HG03064 (cell line): ENCODE results near the gene NARS2.
A peak's percentile ranks its signal among the peaks of the same experiment; 100 is the strongest.
"Not testable (repeated sequence)": the region's sequence is repeated elsewhere in the genome, so short reads cannot be mapped to it uniquely, and the experiment has no call there.

Source experiments
- ATAC-seq: cut with Tn5 transposase; IDR thresholded peaks from one replicate; pipeline ENCODE4 v1.9.1; 2021; ENCODE audit warnings: low read depth; ENCODE audit not compliant: unreplicated experiment

The NARS2 gene

GRCh38 chr11:78548911-78549590, 25.6 kb downstream of the NARS2 start:
- ATAC-seq: no peak

DNA sequence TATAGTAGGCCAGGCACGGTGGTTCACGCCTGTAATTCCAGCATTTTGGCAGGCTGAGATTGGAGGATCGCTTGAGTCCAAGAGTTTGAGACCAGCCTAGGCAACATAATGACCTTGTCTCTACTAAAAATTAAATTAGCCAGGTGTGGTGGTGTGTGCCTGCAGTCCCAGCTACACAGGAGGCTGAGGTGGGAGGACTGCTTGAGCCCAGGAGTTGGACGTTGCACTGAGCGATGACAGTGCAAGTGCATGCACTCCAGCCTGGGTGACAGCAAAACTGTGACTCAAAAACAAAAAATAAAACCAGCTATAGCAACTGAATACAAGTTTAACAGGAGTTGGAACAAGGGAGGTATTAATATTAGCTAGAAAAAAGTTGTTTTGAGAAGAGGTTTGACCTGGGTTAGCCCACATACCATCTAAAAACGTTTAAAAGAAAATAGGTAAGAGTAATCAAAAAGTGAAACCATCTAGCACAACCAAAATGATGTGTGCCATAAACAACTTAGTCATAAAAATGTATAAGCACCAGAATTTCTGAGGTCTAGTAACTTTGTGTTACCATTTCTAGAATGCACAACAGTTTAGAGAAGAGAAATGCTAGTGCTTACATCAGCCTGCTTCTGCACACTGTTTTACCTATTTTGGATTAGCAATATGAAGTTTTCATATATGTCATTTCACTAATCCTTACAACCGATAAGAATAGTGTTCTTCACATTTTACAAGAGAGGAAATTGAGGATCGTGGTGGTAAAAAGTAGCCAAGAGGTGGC, 26.5 kb downstream of the NARS2 start:
- ATAC-seq: no peak

DNA sequence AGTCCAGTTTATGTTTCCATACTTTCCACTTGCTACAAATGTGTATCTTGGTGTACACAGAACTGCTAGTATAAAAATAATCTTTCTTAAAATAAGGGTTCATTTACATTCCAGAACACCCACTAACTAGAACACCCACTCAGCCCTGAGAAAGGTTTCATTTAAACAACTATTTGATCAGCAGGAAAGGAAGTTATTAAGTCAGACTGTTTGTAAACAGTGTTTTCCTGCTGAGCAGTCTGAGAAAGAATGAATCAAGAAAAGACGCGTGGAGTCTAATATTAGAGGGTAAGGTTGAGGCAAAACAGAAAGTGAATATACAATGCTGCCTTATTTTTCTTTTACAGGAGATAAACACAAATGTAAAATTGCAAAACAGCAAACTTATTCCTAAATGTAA, 32.7 kb downstream of the NARS2 start:
- ATAC-seq: no peak

DNA sequence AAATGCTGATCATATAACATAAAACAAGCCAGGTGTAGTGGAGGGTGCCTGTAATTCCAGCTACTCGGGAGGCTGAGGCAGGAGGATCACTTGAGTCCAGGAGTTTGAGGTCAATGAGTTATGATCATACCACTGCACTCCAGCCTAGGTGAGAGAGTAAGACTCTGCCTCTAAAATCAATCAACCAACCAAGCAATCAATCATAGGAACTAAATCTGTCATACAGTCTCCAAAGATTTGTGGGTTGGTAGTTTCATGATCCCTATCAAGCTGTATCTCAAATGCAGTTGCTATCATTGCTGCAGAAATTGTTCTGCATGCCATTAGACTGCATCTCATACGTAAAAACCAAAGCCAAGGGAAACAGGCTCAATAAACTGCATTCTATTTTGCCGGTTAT, 33.1 kb downstream of the NARS2 start:
- no peak for ATAC-seq

- no peak for ATAC-seq
Measured at GRCh38 chr11:78540256-78540655, 34.4 kb downstream of the NARS2 start.

DNA sequence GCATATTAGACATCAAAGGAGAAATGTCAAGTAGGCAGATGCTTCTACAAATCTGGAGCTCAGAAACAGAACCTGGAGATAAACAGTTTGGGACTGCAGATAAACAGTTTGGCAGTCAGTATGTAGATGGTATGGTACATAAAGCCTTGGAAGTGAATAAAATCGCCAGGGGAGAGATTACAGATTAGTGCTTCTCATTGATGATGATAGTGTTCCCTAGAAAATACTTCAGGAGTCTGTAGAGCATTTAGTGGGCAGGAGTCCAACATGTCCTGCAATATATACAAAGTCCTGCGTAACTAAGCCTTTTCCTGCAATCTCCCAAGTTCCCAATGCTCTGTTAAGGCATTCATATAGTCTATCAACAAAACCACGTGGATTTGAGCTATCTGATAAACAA, 35.2 kb downstream of the NARS2 start:
- ATAC-seq: no peak

DNA sequence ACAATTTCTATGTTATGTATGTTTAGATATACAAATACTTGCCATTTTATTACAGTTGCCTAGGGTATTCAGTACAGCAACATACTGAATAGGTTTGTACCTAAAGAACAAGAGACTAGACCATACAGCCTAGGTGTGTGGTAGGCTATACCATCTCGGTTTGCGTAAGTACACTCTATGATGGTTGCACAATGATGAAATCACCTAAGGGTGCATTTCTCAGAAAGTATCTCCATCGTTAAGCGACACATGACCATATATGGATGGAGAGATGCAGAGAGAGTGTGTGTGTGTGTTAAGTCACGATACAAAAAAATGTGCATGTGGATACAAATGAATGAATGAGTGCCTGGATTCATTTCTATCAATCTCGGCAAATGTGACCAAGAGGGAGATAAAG, 37.7 kb downstream of the NARS2 start:
- ATAC-seq: no peak

GRCh38 chr11:78535920-78536319, 38.7 kb downstream of the NARS2 start:
- no peak for ATAC-seq

DNA sequence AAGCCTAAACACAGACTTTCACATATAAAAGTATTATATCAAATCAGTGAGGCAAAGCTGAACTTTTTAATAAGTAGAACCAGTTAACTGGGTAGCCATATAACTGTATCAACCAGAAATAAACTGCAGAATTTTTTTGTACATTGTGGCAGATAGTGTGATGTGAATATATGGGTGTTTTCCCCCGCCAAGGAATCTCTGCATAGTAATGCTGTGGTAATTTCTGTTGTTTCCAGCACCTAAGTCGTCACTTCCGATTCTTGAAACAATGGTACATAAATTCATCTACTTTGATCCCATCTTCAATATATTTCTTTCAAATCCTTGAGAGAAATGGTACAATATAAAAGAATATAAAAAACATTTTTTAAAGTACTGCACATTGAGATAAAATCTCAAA, 39.6 kb downstream of the NARS2 start:
- ATAC-seq: no peak

DNA sequence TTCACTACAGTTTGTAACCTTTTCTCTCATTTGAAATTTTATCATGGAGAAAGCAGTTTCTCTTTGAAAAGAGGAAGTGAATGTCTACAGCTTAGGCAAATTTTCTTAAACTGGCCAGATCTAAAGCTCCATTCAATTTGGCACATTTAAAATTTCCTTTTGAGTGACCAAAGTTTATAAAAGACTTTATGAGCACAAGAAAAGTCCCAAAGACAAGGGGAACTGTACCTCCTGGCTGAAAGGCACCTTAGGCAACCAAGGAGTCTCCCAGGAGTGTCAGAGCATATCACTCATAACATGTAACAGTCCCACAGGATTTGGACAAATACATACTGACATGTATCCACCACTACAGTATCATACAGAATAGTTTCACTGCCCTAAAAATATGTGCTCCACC, 41.3 kb downstream of the NARS2 start:
- ATAC-seq: peak; percentile 80

DNA sequence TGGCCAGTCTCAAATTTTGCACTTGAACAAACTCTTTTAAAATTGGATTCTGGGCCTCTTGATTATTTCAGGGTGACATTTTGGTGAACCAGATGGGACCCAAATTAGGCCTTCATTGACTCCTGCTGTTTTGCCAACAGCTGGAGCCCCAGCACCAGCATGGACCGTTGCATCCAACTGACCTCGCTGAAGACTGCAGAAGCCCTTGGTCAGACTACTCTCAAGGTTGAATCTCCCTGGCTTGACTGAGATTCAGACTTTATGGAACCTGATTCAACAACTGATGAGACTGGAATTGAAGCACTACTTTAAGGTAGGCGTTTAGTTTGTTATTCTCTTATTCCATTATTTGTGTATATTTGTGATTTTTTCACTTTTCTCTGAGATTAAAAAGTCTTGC, 41.7 kb downstream of the NARS2 start:
- peak; percentile 39 for ATAC-seq

GRCh38 chr11:78526497-78527146, 48.0 kb downstream of the NARS2 start:
- no peak for ATAC-seq

DNA sequence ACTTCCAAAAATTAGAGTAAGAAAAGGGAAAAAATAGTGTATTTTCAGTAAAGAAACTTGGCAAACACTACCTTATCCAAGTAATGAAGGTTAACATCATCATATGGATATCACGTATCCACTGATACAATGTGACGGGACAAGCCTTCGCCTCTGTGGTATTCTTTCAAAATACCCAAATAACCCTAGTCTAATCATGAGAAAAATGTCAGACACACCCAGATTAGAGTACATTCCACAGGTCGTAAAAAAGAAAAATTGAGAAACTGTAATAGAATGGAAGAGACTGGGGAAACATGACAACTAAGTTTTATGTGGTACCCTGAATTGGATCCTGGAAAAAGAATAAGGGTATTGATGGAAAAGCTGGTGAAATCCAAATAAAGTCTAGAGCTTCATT, 48.9 kb downstream of the NARS2 start:
- no peak for ATAC-seq

DNA sequence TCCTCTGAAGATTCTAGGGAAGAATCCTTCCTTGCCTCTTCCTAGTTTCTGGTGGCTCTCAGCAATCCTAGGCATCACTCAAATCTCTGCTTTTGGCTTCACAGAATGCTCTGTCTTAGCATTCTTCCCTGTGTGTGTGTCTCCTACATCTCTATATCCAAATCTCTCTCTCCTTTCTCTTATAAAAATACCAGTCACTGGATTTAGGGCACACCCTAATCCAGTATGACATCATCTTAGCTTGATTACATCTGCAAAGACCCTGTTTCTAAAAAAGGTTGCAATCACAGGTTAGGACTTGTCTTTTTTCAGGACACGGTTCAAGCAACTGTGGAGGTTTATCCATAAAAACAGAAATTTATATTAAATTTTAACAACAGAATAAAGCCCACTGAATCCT, 54.4 kb downstream of the NARS2 start:
- no peak for ATAC-seq

- no peak for ATAC-seq
Measured at GRCh38 chr11:78516281-78516680, 58.4 kb downstream of the NARS2 start.

DNA sequence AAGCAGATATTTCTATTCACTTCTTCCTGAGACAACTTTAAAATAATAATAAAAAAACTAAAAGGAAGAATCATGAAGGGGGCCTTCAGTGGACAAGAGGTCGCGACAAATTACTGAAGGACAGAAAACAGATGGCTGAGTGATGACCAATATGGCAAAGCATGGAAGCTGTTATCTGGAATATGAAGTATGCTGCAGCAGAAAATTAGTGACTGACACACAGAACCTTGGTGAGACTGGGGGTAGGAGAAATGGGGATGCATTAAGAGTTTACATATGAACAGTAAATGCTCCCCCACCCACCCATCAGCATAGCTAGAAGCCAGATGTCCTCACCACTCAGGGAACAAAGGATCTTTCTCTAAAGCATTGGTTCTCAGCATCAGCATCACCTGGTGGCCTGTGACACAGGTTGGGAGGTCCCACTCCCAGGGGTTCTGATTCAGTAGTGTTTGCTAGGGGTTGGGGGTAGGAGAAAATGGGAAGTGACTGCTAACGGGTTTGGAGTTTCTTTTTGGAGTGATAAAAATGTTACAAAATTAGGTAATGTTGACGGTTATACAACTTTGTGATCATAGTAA, 59.7 kb downstream of the NARS2 start:
- ATAC-seq: no peak

DNA sequence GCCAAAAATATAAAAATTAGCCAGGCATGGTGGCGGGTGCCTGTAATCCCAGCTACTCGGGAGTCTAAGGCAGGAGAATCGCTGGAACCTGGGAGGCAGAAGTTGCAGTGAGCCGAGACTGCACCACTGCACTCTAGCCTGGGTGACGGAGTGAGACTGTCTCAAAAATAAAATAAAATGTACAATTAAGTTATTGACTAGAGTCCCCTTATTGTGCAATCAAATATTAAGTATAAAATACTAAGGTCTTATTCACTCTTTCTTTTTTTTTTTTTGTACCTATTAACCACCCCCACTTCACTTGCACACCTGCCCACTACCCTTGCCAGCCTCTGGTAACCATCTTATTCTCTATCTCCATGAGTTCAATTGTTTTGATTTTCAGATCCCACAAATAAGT, 61.6 kb downstream of the NARS2 start:
- not testable (repeated sequence) for ATAC-seq

DNA sequence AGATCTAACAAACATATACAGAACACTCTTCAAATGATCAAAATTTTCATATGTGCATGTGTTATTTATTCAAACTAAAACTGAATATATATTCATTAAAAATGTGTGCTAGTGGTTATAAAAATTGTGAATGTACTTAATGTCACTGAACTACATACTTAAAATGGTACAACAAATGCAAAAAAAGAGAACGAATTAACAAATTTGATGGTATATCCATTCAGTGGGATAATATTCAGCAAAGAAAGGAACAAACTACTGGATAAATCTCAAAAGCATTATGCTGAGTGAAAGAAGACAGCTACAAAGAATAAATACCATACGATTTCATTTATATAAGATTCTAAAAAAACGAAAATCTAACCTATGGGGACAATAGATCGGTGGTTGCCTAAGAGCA, 64.1 kb downstream of the NARS2 start:
- ATAC-seq: no peak

DNA sequence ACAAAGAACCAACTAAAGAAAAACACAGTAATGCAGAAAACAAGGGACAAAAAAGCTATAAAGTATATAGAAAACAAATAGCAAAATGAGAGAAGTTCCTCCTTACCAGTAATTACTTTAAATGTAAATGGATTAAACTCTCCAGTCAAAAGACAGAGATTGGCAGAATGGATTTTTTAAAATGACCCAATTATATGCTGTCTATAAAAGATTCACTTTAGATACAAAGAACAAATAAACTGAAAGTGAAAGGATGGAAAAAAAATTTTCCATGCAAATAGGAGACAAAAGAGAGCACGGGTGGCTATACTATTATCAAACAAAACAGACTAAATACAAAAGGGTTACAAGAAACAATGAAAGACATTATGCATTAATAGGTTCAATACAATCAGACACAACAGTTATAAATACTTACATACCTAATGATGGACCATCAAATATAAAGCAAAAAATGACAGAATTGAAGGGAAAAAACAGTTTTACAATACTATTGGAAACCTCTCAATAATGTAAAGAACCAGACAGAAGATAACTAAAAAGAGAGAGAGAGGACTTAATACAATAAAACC, 64.6 kb downstream of the NARS2 start:
- no peak for ATAC-seq

DNA sequence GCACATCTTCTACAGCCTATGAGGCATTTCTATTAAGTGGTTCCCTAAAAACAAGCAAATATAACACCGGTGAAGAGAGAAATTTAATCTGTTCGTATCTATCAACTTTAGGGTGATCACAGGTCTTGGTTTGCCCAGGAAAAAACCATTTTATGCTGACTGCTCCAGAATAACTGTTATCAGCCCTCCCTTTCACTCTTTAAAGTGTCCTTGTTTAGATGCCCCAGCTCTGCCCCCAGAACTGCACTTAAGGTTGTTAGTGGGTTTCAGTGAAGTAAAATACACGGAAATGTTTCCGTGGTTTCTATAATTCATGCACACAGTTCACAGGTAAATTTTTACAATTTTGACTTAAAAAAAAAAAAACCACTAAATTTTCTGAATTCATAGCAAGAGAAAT, 70.0 kb downstream of the NARS2 start:
- ATAC-seq: no peak

DNA sequence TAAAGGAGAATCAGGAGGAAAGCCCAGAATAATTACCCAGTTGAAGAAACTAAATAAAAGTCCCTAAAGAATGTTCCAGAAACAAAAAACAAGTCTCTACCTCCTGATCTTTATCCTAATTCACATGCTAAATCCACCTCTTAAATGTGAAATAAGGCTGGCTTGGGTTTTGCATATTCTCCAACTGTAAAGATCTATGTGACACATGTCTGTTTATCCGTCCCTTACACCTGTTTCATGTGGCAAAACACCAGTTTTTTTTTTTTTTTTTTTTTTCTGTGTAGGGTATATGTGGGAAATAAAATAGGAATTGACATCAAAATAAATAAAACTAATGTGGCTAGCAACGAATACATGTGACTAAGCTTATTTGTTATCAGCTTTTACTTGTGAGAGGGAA, 70.5 kb downstream of the NARS2 start:
- no peak for ATAC-seq
